GM18873 (cell line): ENCODE data around the gene EDEM1.
A peak's percentile ranks its signal among the peaks of the same experiment; 100 is the strongest.
"Not testable (repeated sequence)": the region's sequence is repeated elsewhere in the genome, so short reads cannot be mapped to it uniquely, and the experiment has no call there.

Experiments used
- ATAC-seq: cut with Tn5 transposase; IDR thresholded peaks from one replicate; pipeline ENCODE4 v1.9.1; 2021; ENCODE audit warnings: mild to moderate bottlenecking, moderate library complexity, moderate number of reproducible peaks; ENCODE audit not compliant: unreplicated experiment, low FRiP score

The EDEM1 gene

GRCh38 chr3:5187156-5187919, at the start of gene EDEM1:
EDEM1 (plus strand) TSS chr3:5187707; CDS start chr3:5187806, 99 bp downstream.
- peak; percentile 67 for ATAC-seq

GRCh38 chr3:5138214-5138981, 49.1 kb upstream of the EDEM1 start:
- ATAC-seq = no peak

GRCh38 chr3:5140230-5140621, 47.3 kb upstream of the EDEM1 start:
- ATAC-seq = no peak

- no peak for ATAC-seq
These were observed 46.7 kb upstream of the EDEM1 start for GRCh38 chr3:5140839-5141238.

- ATAC-seq = no peak
These were observed 45.7 kb upstream of the EDEM1 start for GRCh38 chr3:5141760-5142159.

- ATAC-seq = no peak
These were observed 44.0 kb upstream of the EDEM1 start for GRCh38 chr3:5143464-5143863.

- ATAC-seq = no peak
These were observed 43.1 kb upstream of the EDEM1 start for GRCh38 chr3:5144316-5144994.

GRCh38 chr3:5145120-5145519, 42.4 kb upstream of the EDEM1 start:
- no peak for ATAC-seq

GRCh38 chr3:5147152-5147551, 40.4 kb upstream of the EDEM1 start:
- ATAC-seq = not testable (repeated sequence)

- no peak for ATAC-seq
These were observed 38.1 kb upstream of the EDEM1 start for GRCh38 chr3:5149306-5149880.

- no peak for ATAC-seq
These were observed 35.9 kb upstream of the EDEM1 start for GRCh38 chr3:5151586-5151985.

- no peak for ATAC-seq
These were observed 34.4 kb upstream of the EDEM1 start for GRCh38 chr3:5153074-5153473.

- no peak for ATAC-seq
These were observed 32.3 kb upstream of the EDEM1 start for GRCh38 chr3:5155241-5155640.

- ATAC-seq = no peak
These were observed 27.2 kb upstream of the EDEM1 start for GRCh38 chr3:5160321-5160720.

GRCh38 chr3:5160940-5161858, 26.3 kb upstream of the EDEM1 start:
- no peak for ATAC-seq

GRCh38 chr3:5162102-5162501, 25.4 kb upstream of the EDEM1 start:
- ATAC-seq = no peak

- ATAC-seq = no peak
These were observed 21.8 kb upstream of the EDEM1 start for GRCh38 chr3:5165698-5166097.

- ATAC-seq = no peak
These were observed 20.7 kb upstream of the EDEM1 start for GRCh38 chr3:5166846-5167245.

GRCh38 chr3:5168110-5168509, 19.4 kb upstream of the EDEM1 start:
- no peak for ATAC-seq

GRCh38 chr3:5169807-5170206, 17.7 kb upstream of the EDEM1 start:
- ATAC-seq = no peak
